ENCODE measurements around the gene PAPSS2. TPM values are rescaled to one million over a fixed set of nuclear protein-coding genes. Genes with fewer than 3 reads are reported as not detected.

PAPSS2 gene
- total RNA-seq, 1 experiment from 2014 or later, result 22.1 TPM

DNA sequence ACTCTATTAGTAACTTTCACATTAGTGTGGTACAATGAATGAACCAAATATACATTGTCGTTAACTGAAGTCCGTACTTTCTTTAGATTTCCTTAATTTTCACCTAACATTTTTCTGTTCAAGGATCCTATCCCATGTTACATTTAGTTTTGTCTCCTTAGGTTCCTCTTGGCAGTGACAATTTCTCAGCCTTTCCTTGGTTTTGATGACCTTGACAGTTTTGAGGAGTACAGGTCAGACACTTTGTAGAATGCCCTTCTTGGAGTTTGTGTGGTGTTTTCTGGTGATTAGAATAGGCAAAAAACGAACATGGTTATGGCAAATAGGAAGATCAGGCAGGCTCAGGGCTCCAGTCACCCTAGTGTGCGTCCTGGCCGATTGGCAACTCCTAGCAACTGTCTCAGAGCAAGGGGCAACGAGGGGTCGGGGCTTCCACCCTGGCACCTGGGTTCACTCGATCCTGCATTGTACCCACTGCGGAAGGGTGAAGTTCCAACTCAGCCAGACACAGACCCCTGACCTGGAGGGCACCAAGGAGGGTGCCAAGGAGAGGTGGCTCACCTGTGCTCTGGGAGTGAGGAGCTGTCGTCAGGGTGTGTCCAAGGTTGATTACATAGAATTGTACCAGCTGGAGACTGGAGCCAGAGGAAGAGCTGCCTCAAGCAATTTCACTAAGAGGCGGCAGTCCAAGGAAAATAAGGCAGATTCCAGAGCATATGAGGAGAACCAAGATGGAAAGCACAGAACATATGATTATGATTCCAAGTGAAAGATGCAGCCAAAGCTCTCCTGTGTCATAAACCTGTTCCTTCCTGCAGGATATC is 37.5 kb downstream of the PAPSS2 start:
- Mint-ChIP-seq H3K9me3 (no peaks in the 10 kb centered on the region), H3K27ac (no peak overlapping the region), H3K4me3 (no peak overlapping the region), H3K36me3 (no peaks in the 10 kb centered on the region), H3K4me1 (peaks cover 4% of the 10 kb centered on the region), H3K27me3 (ENCODE audit: low read depth) (no peaks in the 10 kb centered on the region)
- TF ChIP-seq, protein P1, sequence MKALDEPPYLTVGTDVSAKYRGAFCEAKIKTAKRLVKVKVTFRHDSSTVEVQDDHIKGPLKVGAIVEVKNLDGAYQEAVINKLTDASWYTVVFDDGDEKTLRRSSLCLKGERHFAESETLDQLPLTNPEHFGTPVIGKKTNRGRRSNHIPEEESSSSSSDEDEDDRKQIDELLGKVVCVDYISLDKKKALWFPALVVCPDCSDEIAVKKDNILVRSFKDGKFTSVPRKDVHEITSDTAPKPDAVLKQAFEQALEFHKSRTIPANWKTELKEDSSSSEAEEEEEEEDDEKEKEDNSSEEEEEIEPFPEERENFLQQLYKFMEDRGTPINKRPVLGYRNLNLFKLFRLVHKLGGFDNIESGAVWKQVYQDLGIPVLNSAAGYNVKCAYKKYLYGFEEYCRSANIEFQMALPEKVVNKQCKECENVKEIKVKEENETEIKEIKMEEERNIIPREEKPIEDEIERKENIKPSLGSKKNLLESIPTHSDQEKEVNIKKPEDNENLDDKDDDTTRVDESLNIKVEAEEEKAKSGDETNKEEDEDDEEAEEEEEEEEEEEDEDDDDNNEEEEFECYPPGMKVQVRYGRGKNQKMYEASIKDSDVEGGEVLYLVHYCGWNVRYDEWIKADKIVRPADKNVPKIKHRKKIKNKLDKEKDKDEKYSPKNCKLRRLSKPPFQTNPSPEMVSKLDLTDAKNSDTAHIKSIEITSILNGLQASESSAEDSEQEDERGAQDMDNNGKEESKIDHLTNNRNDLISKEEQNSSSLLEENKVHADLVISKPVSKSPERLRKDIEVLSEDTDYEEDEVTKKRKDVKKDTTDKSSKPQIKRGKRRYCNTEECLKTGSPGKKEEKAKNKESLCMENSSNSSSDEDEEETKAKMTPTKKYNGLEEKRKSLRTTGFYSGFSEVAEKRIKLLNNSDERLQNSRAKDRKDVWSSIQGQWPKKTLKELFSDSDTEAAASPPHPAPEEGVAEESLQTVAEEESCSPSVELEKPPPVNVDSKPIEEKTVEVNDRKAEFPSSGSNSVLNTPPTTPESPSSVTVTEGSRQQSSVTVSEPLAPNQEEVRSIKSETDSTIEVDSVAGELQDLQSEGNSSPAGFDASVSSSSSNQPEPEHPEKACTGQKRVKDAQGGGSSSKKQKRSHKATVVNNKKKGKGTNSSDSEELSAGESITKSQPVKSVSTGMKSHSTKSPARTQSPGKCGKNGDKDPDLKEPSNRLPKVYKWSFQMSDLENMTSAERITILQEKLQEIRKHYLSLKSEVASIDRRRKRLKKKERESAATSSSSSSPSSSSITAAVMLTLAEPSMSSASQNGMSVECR (CRISPR knock-in tag; IDR thresholded peaks at IDR 0.05; ENCODE audit: borderline replicate concordance), result no peak
- TF ChIP-seq SMAD4 (CRISPR knock-in tag; IDR thresholded peaks at IDR 0.05), result no peak
- TF ChIP-seq, protein P2, sequence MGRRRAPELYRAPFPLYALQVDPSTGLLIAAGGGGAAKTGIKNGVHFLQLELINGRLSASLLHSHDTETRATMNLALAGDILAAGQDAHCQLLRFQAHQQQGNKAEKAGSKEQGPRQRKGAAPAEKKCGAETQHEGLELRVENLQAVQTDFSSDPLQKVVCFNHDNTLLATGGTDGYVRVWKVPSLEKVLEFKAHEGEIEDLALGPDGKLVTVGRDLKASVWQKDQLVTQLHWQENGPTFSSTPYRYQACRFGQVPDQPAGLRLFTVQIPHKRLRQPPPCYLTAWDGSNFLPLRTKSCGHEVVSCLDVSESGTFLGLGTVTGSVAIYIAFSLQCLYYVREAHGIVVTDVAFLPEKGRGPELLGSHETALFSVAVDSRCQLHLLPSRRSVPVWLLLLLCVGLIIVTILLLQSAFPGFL (CRISPR knock-in tag; IDR thresholded peaks at IDR 0.05; ENCODE audit: borderline replicate concordance), result no peak
- no peak for TF ChIP-seq ZNF263 (CRISPR knock-in tag; IDR thresholded peaks at IDR 0.05; ENCODE audit: low read depth)
- no peak for TF ChIP-seq ATF1 (CRISPR knock-in tag; IDR thresholded peaks at IDR 0.05)
- no peak for ATAC-seq
- no peak for DNase-seq (ENCODE audit: low spot score)
- POLR2A ChIA-PET, result no interaction called here
- CTCF ChIA-PET, result no interaction called here

DNA sequence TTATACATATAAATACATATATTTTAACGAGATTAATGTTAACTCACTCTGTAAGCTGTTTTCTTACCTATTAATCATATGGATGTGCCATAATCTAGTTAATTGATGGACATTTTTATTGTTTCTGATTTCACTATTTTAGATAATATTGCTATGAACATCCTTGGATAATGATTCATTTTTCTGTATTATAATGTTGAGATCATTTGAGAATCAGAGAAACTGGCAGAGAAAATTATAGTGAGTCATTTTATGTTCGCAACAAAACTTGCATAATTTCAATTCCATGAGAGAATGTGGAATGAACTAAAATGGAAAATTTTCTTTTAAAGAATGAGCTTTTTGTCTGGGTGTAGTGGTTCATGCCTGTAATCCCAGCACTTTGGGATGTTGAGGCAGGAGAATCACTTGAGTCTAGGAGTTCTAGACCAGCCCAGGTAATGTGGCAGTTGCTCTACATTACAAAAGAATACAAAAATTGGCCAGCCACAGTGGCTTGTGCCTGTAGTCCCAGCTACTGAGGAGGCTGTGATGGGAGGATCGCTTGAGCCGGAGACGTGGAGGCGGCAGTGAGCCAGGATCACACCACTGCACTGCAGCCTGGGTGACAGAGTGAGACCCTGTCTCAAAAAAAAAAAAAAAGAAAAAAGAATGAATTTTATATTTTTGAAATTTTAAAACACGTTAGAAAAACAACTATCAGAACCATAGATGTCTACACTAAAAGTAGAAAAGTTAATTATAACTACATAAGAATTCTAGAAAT is 40.5 kb downstream of the PAPSS2 start:
- Mint-ChIP-seq H3K4me3 (no peak overlapping the region), H3K36me3 (no peaks in the 10 kb centered on the region)
- TF ChIP-seq ZNF138 (CRISPR knock-in tag; conservative IDR thresholded peaks at IDR 0.05) (no peak), CREM (CRISPR knock-in tag; IDR thresholded peaks at IDR 0.05) (no peak), MYBL2 (CRISPR knock-in tag; IDR thresholded peaks at IDR 0.05) (no peak), CBFB (CRISPR knock-in tag; IDR thresholded peaks at IDR 0.05; ENCODE audit: low read depth) (no peak), HMGA2 (CRISPR knock-in tag; IDR thresholded peaks at IDR 0.05) (no peak), NFE2L1 (CRISPR knock-in tag; IDR thresholded peaks at IDR 0.05) (no peak), JAZF1 (CRISPR knock-in tag; IDR thresholded peaks at IDR 0.05) (no peak), GTF2I (CRISPR knock-in tag; conservative IDR thresholded peaks at IDR 0.05) (no peak), ZNF263 (CRISPR knock-in tag; IDR thresholded peaks at IDR 0.05; ENCODE audit: low read depth) (no peak), ZNF317 (CRISPR knock-in tag; IDR thresholded peaks at IDR 0.05; ENCODE audit: borderline replicate concordance, low read depth) (no peak)
- TF ChIP-seq, protein P3, sequence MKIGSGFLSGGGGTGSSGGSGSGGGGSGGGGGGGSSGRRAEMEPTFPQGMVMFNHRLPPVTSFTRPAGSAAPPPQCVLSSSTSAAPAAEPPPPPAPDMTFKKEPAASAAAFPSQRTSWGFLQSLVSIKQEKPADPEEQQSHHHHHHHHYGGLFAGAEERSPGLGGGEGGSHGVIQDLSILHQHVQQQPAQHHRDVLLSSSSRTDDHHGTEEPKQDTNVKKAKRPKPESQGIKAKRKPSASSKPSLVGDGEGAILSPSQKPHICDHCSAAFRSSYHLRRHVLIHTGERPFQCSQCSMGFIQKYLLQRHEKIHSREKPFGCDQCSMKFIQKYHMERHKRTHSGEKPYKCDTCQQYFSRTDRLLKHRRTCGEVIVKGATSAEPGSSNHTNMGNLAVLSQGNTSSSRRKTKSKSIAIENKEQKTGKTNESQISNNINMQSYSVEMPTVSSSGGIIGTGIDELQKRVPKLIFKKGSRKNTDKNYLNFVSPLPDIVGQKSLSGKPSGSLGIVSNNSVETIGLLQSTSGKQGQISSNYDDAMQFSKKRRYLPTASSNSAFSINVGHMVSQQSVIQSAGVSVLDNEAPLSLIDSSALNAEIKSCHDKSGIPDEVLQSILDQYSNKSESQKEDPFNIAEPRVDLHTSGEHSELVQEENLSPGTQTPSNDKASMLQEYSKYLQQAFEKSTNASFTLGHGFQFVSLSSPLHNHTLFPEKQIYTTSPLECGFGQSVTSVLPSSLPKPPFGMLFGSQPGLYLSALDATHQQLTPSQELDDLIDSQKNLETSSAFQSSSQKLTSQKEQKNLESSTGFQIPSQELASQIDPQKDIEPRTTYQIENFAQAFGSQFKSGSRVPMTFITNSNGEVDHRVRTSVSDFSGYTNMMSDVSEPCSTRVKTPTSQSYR (CRISPR knock-in tag; IDR thresholded peaks at IDR 0.05), result no peak
- TF ChIP-seq, protein P4, sequence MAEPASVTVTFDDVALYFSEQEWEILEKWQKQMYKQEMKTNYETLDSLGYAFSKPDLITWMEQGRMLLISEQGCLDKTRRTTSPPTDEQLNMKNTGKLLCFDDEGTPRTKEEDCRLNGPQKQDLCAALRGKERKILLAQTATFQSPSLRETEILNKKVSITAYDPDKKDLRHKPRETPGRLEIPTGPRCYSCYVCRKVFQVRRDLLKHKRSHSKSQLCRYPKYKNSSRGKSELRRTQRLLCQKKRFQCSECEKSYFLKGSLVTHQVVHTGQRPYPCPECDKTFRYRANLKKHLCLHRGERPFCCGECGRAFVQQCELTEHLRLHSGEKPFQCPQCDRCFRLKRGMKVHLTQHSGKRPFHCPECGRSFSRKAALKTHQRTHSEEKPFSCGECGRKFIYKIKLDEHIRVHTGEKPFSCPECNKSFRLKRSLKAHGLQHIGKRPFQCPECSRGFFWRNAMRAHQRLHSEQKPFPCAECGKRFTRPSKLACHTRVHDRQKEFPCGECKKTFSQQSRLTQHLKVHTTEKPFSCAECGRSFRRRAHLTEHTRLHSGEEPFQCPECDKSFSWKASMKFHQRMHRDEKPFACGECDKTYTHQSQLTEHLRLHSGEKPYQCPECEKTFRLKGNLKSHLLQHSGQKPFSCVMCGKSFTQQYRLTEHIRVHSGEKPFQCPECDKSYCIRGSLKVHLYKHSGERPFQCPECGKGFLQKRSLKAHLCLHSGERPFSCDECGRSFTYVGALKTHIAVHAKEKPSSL (CRISPR knock-in tag; conservative IDR thresholded peaks at IDR 0.05), result no peak
- TF ChIP-seq, protein P5, sequence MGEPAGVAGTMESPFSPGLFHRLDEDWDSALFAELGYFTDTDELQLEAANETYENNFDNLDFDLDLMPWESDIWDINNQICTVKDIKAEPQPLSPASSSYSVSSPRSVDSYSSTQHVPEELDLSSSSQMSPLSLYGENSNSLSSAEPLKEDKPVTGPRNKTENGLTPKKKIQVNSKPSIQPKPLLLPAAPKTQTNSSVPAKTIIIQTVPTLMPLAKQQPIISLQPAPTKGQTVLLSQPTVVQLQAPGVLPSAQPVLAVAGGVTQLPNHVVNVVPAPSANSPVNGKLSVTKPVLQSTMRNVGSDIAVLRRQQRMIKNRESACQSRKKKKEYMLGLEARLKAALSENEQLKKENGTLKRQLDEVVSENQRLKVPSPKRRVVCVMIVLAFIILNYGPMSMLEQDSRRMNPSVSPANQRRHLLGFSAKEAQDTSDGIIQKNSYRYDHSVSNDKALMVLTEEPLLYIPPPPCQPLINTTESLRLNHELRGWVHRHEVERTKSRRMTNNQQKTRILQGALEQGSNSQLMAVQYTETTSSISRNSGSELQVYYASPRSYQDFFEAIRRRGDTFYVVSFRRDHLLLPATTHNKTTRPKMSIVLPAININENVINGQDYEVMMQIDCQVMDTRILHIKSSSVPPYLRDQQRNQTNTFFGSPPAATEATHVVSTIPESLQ (CRISPR knock-in tag; IDR thresholded peaks at IDR 0.05), result no peak

More for the DNA sequence above, 40.5 kb downstream of the PAPSS2 start:
- ChIA-PET CTCF (no interaction called here), POLR2A (no interaction called here)
- Mint-ChIP-seq H3K27ac (no peak overlapping the region), H3K27me3 (ENCODE audit: low read depth) (no peaks in the 10 kb centered on the region), H3K9me3 (no peaks in the 10 kb centered on the region), H3K4me1 (peaks cover 7% of the 10 kb centered on the region)
- no peak for DNase-seq (ENCODE audit: low spot score)
- no peak for ATAC-seq

All from WTC11 (cell line).